SK-N-SH treated with all-trans-retinoic acid at 6 μM for 48 hours (cell line): ENCODE measurements around the gene WWTR1.

Experiments used
- ATAC-seq: fragments of 200-7000 bp; cut with Tn5 transposase; 3 replicates; pipeline ENCODE4 v1.9.1; 2020; ENCODE audit warnings: mild to moderate bottlenecking, moderate library complexity
- ARNTL ChIP-seq: fragments of 450-650 bp; formaldehyde crosslinking; IDR thresholded peaks from 2 replicates; pipeline ENCODE4 v1.5.0; 2020; ENCODE audit warnings: low read depth, mild to moderate bottlenecking, moderate library complexity, borderline replicate concordance
- BACH2 ChIP-seq: fragments of 250-450 bp; sonication (Bioruptor Pico); IDR thresholded peaks from 2 replicates; pipeline ENCODE4 v1.9.0; 2021; ENCODE audit warnings: mild to moderate bottlenecking, borderline replicate concordance
- CREB5 ChIP-seq: fragments of 250-450 bp; sonication (Bioruptor Pico); IDR thresholded peaks from 2 replicates; pipeline ENCODE4 v1.5.1; 2020; ENCODE audit warnings: low read depth, mild to moderate bottlenecking, moderate library complexity
- CSDC2 ChIP-seq: fragments of 250-450 bp; sonication (Bioruptor Pico); IDR thresholded peaks from 2 replicates; pipeline ENCODE4 v1.5.0; 2020; ENCODE audit warnings: mild to moderate bottlenecking, moderate library complexity
- CSRNP3 ChIP-seq: fragments of 250-450 bp; sonication (Bioruptor Pico); IDR thresholded peaks from 2 replicates; pipeline ENCODE4 v1.5.1; 2021; ENCODE audit warnings: mild to moderate bottlenecking, moderate library complexity
- ESRRG ChIP-seq: fragments of 250-450 bp; sonication (Bioruptor Pico); IDR thresholded peaks from 2 replicates; pipeline ENCODE4 v1.6.1; 2021; ENCODE audit warnings: mild to moderate bottlenecking
- GLIS3 ChIP-seq: fragments of 250-450 bp; sonication (Bioruptor Pico); IDR thresholded peaks from 2 replicates; pipeline ENCODE4 v1.5.0; 2020; ENCODE audit warnings: mild to moderate bottlenecking, moderate library complexity
- ISL1 ChIP-seq: fragments of 250-450 bp; sonication (Bioruptor Pico); IDR thresholded peaks from 2 replicates; pipeline ENCODE4 v2.1.2; 2022; ENCODE audit warnings: mild to moderate bottlenecking, moderate library complexity
- OSR1 ChIP-seq: fragments of 250-450 bp; sonication (Bioruptor Pico); IDR thresholded peaks from 2 replicates; pipeline ENCODE4 v1.8.0; 2022; ENCODE audit warnings: moderate library complexity, mild to moderate bottlenecking, inconsistent platforms
- PATZ1 ChIP-seq: fragments of 250-450 bp; sonication (Bioruptor Pico); IDR thresholded peaks from 2 replicates; pipeline ENCODE4 v1.8.0; 2020; ENCODE audit warnings: mild to moderate bottlenecking, moderate library complexity, borderline replicate concordance
- POU6F1 ChIP-seq: fragments of 250-450 bp; sonication (Bioruptor Pico); IDR thresholded peaks from 2 replicates; pipeline ENCODE4 v1.8.0; 2021; ENCODE audit warnings: low read depth, mild to moderate bottlenecking, moderate library complexity, borderline replicate concordance
- PPARA ChIP-seq: fragments of 250-450 bp; sonication (Bioruptor Pico); IDR thresholded peaks from 2 replicates; pipeline ENCODE4 v1.5.0; 2020; ENCODE audit warnings: mild to moderate bottlenecking, borderline replicate concordance
- RARB ChIP-seq: fragments of 250-450 bp; sonication (Bioruptor Pico); IDR thresholded peaks from 2 replicates; pipeline ENCODE4 v1.8.0; 2021; ENCODE audit warnings: mild to moderate bottlenecking, moderate library complexity
- SNAI2 ChIP-seq: fragments of 250-450 bp; sonication (Bioruptor Pico); IDR thresholded peaks from 2 replicates; pipeline ENCODE4 v1.5.0; 2020; ENCODE audit warnings: mild to moderate bottlenecking, moderate library complexity
- TCF4 ChIP-seq: fragments of 250-450 bp; sonication (Bioruptor Pico); IDR thresholded peaks from 2 replicates; pipeline ENCODE4 v1.8.0; 2021; ENCODE audit warnings: mild to moderate bottlenecking, moderate library complexity, borderline replicate concordance
- TOX ChIP-seq: fragments of 250-450 bp; sonication (Bioruptor Pico); IDR thresholded peaks from 2 replicates; pipeline ENCODE4 v1.8.0; 2021; ENCODE audit warnings: mild to moderate bottlenecking, moderate library complexity, borderline replicate concordance
- TSHZ2 ChIP-seq: fragments of 250-450 bp; sonication (Bioruptor Pico); IDR thresholded peaks from 2 replicates; pipeline ENCODE4 v1.5.0; 2020; ENCODE audit warnings: mild to moderate bottlenecking, moderate library complexity
- ZC3H10 ChIP-seq: fragments of 250-450 bp; sonication (Bioruptor Pico); IDR thresholded peaks from 2 replicates; pipeline ENCODE4 v1.5.1; 2021; ENCODE audit warnings: mild to moderate bottlenecking, moderate library complexity
- ZFP3 ChIP-seq: fragments of 250-450 bp; sonication (Bioruptor Pico); IDR thresholded peaks from 2 replicates; pipeline ENCODE4 v1.5.0; 2020; ENCODE audit warnings: mild to moderate bottlenecking, moderate library complexity
- ZFP30 ChIP-seq: fragments of 450-650 bp; formaldehyde crosslinking; IDR thresholded peaks from 2 replicates; pipeline ENCODE4 v1.5.0; 2022; ENCODE audit warnings: mild to moderate bottlenecking, moderate library complexity
- ZNF565 ChIP-seq: fragments of 450-650 bp; formaldehyde crosslinking; conservative IDR thresholded peaks from 2 replicates; pipeline ENCODE4 v1.5.0; 2020; ENCODE audit warnings: low read depth, mild to moderate bottlenecking, moderate library complexity
- ZNF70 ChIP-seq: fragments of 450-650 bp; formaldehyde crosslinking; IDR thresholded peaks from 2 replicates; pipeline ENCODE4 v1.5.0; 2020; ENCODE audit warnings: mild to moderate bottlenecking, moderate library complexity
- ZNF8 ChIP-seq: fragments of 450-650 bp; formaldehyde crosslinking; IDR thresholded peaks from 2 replicates; pipeline ENCODE4 v1.5.0; 2020; ENCODE audit warnings: mild to moderate bottlenecking, moderate library complexity

WWTR1 gene

GRCh38 chr3:149479621-149480325, 178.1 kb downstream of the WWTR1 start:
- no peak for TF ChIP-seq CREB5 (CRISPR knock-in tag)
- no peak for TF ChIP-seq ZNF565 (CRISPR knock-in tag)
- TF ChIP-seq ZFP3 (CRISPR knock-in tag) = no peak
- TF ChIP-seq GLIS3 (CRISPR knock-in tag) = no peak
- no peak for TF ChIP-seq ARNTL (CRISPR knock-in tag)
- TF ChIP-seq TCF4 = no peak
- no peak for TF ChIP-seq SNAI2 (CRISPR knock-in tag)
- TF ChIP-seq ZNF8 (CRISPR knock-in tag) = no peak
- TF ChIP-seq ZFP30 = no peak
- ATAC-seq = peak; percentile 43

- ATAC-seq = no peak
- TF ChIP-seq ZNF565 (CRISPR knock-in tag) = no peak
- no peak for TF ChIP-seq PATZ1 (CRISPR knock-in tag)
- no peak for TF ChIP-seq ESRRG (CRISPR knock-in tag)
- TF ChIP-seq ISL1 (CRISPR knock-in tag) = no peak
- no peak for TF ChIP-seq TSHZ2 (CRISPR knock-in tag)
- no peak for TF ChIP-seq GLIS3 (CRISPR knock-in tag)
- TF ChIP-seq CSDC2 (CRISPR knock-in tag) = no peak
Measured at GRCh38 chr3:149476225-149476624, 181.6 kb downstream of the WWTR1 start.

GRCh38 chr3:149475451-149476060, 182.3 kb downstream of the WWTR1 start:
- no peak for ATAC-seq
- TF ChIP-seq BACH2 (CRISPR knock-in tag) (no peak), POU6F1 (CRISPR knock-in tag) (no peak), PPARA (CRISPR knock-in tag) (no peak), TCF4 (no peak), OSR1 (no peak), CSDC2 (CRISPR knock-in tag) (no peak), ZFP30 (no peak), TOX (CRISPR knock-in tag) (no peak), RARB (no peak), CREB5 (CRISPR knock-in tag) (no peak), ZNF70 (no peak), ZC3H10 (no peak), SNAI2 (CRISPR knock-in tag) (no peak), CSRNP3 (no peak), TSHZ2 (CRISPR knock-in tag) (no peak)
- TF ChIP-seq, all 23 proteins: peak for 0
